NCI-H1417 treated with DMSO at 0.1 percent for 48 hours (cell line): ENCODE measurements around the gene IGLL1.
"Not testable (repeated sequence)": the region's sequence is repeated elsewhere in the genome, so short reads cannot be mapped to it uniquely, and the experiment has no call there.

Experiments used
- DNase-seq: peaks from one replicate; lab custom pipeline; 2025; lab: John Stamatoyannopoulos, UW

The IGLL1 gene

DNA sequence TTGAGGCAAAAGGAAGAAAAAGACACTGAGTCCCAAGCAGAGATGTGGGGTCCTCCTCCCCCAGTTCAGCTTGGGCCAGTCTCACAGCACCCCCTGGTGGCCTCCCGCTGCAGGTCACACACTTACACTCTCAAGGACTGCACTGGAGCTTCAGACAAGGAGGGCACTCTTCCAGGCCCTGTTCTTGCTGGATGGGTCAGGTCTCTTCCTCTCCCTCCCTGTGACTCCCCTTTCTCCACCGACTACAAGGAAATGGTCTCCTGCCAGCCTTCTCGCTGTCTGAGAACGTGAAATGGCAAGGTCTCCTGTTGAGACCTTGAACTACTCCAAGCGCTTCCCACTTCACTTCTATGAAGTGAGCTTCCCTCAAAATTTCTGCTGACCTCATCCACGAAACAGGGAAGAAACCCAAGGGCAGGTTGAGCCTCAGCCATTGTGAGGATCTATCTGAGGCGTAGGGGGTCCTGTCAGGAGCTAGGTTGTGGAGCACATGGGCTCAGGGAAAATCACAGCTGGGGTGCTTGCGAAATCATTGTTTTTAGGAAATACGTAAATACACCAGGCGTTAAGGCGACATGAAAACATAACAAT is 11.2 kb upstream of the IGLL1 start:
- DNase-seq, result peak; percentile 2

DNA sequence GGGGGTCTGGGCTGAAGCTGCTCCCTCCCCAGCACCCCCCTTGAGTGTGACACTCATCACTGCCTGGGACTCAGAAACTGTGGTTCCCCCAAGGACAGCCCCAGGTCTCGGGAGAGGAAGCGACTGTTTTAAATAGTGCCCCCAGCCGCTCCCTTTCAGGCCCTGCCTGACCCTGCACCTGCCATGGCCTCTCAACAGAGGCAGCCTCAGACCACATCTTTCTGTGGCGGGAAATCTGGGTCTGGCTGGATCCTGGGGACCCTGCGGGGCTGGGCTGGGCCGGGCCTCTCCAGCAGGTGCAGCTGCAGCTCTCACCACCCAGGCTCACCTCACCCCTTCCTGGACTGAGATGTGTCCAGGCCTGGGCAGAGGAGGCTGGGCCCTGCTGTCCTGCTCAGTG is 3.7 kb upstream of the IGLL1 start:
- no peak for DNase-seq

DNA sequence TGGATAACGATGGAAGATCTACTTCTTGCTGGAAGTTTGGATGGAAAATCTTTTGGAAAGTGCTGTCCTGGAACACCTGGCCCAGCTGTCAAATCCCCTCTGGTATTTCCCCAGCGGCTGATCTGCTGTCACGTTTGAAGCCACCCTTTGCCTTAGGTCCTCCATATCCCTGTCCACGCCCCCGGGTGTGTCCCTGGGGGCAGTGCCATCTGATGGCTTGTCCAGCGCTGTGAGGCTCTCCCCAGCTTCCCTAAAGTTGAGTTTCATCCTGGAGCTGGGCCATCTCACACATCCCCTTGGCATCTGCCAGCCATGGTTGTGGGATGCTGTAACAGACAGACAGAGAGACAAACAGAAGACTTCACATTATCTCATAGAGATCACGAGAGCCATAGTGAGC is 3.1 kb upstream of the IGLL1 start:
- DNase-seq, result no peak

DNA sequence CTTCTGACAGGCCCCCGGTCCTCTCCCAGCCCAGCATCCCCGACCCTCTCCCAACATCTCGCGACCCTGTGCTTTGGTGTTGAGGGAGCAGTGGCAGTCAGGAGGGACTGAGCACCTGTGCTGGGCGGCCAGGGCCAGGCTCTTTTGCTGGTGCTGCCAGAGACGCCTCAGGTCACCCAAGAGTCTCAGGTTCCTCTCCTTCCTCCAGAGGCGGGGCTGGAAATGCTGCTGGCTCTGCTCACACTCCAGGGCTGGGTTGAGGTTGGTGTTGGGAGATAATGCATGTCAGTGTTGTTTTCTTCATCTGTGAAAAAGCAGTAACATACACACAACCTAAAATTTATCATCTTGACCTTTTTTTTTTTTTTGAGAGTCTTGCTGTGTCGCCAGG is 1.2 kb upstream of the IGLL1 start:
- DNase-seq, result no peak

DNA sequence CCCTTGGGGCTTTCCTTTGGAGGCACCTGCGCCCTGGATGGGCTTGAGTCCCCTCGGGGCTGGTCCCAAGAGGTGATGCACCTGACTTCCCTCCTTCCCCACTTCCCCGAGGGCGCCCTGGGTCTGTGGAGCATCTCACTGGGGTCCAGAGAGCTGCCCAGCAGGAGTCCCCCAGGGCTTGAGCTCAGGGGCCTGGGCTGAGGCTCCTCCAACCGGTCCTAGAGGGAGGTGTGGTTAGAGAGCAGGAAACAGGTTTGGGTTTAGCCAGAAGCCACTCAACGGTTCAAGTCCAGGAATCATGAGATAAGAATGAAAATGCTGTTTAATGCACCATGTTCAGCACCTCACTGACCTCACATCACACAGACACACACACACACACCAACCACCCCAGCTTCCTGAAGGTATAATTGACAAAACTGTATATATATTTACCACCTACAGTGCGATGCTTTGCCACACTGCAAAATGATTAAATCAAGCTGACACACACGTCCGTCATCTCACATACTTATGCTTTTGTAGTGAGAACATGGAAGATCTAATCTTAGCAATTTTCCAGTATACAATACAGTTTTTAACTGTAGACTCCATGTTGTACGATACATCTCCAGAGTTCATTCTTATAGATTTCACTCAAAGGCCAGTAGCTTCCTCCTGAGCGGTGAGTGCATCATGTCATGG is 628 bp upstream of the IGLL1 start:
- no peak for DNase-seq

DNA sequence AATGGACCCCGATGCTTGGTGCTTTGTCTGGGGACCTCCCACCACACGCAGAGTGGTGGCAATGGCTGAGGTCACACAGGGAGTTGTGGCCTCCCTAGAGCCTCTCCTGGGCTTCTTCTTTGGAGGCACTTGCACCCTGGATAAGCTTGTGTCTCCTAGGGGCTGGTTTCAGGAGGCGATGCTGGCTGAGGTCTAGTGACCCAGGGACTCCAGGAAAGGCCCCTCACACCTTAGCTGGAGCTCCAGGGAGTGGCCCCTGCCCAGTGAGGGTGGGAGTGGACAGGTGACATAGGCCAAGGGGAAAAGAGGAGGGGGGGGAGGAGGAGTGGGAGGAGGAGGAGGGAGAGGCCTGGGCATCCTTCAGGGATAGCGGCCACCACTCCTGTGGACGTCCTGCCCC is 810 bp downstream of the IGLL1 start:
- DNase-seq, result no peak

DNA sequence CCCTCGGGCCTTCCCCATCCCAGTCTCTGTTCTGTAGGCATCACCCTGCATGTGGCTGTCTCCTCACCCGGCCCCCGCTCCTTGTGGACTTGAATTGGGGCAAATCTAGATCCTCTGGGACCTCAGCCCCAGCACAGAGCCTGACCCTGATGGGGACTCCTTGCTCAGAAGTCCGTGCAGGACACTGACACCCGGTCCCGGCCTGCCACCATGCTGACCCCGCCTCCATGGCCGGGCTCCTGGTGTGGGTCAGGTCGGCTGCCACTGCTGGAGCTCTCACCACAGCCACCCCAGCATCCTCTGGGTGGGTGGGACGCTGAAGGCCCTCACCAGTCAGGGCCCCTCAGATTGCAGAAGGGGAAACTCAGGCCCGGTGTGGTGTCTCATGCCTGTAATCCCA is 1.8 kb downstream of the IGLL1 start:
- DNase-seq, result no peak

DNA sequence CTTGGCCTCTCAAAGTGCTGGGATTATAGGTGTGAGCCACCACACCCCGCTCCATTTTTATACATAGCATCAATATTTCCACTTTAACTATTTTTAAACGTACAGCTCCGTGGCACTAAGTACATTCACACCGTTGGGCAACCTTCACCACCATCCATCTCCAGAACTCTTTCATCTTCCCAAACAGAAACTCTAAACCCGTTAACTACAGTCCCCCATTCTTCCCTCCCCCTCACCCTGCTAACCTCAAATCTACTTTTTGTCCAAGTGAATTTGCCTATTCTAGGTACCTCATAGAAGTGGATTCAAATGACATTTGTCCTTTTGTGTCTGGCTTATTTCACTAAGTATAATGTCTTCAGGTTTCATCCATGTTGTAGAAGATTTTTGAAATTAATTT is 3.4 kb downstream of the IGLL1 start:
- DNase-seq, result no peak

DNA sequence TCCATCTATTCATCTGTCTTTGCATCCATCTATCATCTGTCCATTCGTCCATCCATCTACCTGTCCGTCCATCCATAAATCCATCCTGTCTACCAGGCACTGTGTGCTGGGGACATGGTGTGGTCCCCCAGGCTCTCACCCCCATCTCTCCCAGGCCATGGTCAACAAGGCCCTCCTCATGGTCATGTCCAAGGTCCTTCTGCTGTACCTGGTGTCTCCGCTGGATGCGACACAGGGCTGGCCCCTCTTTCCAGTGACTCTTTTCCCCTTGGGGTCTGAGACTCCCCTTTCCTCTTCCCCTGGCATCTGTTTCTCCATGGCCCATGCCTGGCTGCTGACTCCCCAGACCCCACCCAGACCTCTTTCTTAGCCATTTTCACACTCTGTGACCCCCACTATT is 4.5 kb downstream of the IGLL1 start:
- no peak for DNase-seq

DNA sequence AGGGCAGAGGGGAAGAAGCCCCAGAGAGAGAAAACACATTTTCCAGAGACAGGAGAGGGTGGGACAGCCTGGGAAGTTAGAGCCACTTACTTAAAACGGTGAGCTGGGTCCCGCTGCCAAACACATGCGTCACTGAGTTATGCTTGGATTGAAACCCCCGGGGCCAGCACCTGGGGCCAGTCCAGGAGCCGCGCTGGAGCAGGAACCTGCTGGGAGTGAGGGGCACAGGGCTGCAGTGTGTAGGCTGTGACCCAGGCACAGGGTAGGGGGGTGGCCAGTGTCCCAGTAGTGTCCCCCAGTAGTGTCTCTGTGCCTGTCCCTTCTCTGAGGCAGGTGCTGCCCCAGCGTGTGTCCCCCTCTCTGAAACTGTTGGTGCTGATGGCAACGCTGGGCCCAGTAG is 5.2 kb downstream of the IGLL1 start:
- DNase-seq, result no peak

DNA sequence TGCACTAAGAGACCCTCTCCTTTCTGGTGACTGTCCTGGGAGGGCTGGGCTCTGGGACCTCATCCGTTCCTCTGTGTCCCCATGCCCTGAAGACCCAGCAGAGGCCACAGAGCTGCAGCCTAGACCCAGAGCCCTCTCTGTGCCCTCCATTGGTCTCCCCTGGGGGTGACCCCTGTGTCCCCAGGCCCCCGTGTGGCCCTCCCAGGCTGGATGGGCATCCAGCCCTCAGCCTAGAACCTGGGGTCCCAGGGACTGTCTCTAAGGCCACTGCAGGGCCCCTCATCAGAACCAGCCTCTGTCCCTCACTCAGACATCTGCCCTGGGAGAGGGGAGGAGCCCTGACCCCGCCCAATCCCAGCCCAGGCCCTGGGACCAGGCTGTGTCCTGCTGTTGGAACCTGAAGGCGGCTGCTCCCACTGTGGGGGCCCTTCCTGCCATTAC is 5.7 kb downstream of the IGLL1 start:
- DNase-seq, result no peak

DNA sequence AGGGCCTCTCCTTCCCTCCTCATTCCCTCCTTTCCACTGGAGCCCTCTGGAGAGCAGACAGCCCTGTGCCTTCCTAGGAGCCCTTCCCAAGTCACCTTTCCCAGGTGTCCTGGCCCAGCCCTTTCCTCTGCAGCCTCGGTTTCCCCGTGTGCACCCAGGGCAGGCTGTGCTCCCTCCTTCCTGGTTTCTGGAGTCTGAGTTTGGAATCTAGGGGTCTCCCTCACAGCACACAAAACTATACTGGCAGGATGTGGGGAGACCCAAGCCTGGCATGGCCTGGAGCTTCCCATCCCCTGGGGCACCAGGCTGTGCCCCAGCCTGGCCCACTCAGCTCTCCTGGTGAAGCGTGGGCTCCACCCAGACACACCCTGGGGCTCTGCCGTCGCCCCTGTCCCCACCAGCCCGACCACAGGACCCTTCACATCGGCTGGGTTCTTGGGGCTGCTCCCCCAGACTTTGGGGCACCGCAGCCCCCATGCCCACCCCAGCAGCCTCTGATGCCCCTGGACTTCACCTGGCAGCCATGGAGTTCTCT is 6.3 kb downstream of the IGLL1 start:
- DNase-seq, result not testable (repeated sequence)

DNA sequence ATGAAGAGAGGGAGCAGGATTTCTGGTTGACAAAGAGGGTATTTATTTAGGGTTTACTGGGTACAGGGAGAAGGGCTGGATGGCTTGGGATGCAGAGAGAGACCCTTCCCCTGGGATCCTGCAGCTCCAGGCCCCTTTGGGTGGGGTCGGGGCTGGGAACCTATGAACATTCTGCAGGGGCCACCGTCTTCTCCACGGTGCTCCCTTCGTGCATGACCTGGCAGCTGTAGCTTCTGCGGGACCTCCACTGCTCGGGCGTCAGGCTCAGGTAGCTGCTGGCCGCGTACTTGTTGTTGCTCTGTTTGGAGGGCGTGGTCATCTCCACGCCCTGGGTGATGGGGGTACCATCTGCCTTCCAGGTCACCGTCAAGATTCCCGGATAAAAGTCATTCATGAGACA is 7.0 kb downstream of the IGLL1 start:
- not testable (repeated sequence) for DNase-seq

DNA sequence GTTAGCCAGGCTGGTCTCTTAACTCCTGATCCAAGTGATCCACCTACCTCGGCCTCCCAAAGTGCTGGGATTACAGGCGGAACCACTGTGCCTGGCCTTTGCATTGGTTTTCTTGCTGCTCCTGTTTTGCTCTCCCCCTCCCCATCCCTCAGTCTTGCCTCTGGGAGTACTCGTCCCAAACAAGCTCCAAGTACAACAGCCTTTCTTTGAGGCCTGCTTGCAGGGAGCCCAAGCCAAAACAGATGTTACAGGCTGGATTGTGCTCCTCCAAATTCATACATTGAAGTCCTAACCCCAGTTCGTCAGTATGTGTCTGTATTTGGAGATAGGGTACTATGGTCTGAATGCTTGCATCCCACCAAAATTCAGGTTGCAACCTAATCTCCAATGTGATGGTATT is 8.6 kb downstream of the IGLL1 start:
- DNase-seq, result no peak

DNA sequence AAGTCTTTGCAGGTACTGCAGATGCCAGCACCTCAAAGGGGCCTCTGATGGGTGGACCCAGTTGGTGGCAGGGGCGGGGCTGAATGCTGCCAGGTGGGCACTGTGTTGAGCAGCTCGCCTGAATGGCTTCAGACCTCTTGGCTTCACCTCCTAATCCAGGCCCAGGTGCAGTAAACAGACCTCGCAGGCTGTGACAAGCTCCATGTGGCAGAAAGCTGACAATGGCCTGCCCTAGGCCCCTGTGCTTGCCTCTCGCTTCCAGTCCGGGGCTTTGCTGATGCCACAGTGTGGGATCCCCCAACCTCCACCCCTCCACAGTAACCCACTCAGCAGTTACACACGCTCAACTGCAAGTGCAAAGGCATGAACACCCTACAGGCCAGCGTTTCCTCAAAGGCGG is 9.4 kb downstream of the IGLL1 start:
- no peak for DNase-seq

DNA sequence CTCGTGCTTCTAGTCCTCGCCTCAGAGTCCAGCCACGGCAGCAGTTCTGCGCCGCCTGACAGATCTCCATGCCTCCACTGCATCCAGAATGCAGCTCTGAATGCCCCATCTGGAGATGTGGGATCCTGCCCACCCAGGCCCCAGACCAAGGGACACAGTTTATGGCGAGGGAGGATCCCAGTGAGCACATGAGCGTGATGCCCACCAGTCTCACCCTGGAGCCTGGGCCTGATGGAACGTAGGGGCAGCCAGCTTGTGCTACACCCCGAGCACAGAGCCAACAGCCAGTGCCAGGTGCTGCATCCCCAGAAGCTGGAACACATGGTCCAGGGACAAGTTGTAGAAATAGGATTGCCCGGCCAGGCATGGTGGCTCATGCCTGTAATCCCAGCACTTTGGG is 10.4 kb downstream of the IGLL1 start:
- no peak for DNase-seq

DNA sequence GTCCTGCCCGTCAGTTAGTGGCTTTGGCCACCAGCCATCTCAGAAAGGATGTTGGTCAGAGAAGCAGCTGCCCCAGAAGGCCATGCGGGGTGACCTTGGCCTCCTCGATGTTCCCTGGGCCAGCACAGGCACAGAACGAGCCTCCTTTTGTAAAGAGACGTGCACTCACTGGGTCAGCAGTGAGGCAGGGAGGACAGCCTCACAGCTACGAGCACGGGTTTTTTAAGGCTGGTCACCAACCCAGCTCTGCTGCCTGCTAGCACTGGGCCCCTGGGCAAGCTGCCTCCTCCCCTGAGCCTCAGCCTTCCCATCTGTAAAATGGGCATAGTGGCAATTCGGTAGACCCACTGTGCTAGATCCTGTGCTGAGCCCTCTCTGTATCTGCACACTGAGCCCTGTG is 10.8 kb downstream of the IGLL1 start:
- no peak for DNase-seq

DNA sequence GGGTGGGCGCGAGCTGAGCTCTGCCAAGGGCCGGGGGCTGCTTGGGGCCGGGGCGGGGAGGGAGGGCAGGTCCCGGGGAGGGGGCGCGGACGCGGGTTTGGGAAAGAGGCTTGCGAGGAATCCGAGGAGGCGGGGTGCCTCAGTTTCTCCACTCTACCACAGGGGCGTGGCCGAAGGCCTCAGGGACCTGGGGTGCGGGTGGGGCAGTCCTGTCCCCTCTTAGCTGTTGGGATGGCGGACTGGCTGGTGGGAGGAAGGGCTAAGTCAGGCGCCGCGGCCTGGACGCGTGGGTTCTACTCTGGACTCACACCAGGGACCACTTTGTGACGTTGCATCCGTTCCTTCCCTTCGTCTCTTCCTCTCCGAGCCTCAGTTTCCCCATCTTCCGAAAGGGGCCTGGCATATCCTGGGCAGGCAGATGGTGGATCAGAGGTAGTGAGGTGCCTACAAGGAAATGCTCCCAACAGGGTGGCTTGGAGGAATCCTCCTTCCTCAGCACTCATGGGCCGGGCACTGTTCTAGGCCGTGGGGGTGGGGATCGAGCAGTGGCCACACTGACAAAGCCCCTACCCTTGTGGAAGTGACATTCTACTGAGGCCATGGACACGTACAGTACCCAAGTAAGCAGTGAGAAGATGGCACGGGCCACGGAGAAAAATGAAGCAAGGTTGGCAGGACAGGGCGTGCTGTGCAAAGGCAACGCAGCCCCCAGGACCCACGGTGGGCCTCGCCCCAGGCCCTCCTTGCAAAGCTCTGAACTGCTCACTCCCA is 13.2 kb downstream of the IGLL1 start:
- no peak for DNase-seq

DNA sequence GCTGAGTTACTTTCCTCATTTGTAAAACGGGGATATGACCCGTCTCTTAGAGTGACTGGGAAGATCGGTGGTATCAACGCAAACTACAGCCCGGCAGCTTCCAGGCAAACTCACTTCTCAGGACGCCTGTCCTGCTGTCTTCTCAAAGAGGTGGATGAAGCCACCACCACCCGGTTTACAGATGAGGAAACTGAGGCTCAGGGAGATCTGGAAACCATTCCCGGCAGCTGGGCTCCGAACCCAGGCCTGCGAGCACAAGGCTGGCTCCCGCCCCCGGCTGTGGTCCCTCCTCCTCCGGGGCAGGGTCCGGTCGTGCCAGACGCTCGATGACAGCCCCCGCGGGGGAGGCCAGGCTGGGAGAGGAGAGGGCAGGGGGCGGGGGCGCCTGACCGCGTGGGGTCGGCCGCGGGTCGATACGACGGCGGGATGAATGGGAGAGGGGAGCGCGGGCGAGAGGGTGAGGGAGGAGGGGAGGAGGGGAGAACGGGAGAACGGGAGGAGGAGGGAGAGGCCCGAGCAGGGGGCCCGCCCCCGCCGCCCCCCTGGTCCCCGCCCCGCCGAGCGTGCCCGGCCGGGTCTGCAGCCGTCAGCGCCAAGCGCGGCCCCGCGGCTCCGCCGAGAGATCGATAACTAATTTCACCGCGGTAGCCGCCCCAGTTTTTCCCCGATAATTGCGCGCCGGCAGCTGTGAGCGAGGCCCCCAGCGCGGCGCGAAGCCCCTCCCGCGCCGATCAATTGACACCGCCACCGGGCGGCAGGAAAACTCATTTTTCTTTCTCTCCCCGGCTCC is 14.0 kb downstream of the IGLL1 start:
- no peak for DNase-seq

DNA sequence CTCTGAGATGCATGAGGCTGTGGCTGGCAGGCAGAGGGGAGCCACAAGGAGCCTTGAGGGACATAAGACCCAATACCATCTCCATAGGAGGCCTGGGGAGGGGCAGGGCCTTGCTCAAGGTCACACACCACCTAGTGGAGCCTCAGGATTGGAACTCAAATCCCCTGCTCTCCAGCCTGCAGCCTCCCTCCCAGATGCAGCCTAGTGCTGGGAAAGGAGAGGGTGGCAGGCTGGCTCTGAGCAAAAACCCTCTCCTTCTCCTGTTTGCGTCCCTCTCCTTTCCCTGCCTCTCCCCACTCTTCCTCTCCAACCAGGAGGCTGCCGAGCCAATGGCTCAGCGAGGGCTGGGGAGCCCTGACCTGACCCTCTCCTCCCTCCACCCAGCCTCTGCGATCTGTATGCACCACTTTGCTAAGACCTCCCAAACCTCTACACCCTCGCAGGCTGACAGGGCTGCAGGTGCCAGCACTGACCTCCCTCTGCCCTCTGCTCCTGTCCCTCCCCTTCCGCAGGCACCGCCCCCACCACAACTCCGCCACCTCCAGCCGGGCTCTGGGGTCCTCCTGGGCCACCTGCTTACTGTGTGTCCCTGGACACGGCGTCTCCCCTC is 14.7 kb downstream of the IGLL1 start:
- DNase-seq, result no peak

DNA sequence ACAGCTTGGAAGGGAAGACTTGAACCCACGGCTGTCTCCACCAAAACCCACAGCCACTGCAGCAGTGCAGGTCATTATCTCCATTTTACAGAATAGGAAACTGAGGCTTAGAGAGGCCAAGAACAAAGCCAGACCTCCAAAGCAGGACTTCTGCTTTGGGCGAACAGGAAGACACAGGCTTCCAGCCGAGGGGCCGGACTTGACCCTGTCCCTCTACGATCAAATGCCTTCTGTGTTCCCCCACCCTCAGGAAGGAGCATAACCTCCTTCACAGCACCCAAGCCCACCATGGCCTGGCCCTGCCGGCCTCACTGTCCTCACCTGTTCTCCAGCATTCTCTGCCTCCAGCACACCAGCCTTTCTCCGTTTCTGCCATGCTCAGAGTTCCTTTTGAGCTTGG is 15.8 kb downstream of the IGLL1 start:
- DNase-seq, result no peak

DNA sequence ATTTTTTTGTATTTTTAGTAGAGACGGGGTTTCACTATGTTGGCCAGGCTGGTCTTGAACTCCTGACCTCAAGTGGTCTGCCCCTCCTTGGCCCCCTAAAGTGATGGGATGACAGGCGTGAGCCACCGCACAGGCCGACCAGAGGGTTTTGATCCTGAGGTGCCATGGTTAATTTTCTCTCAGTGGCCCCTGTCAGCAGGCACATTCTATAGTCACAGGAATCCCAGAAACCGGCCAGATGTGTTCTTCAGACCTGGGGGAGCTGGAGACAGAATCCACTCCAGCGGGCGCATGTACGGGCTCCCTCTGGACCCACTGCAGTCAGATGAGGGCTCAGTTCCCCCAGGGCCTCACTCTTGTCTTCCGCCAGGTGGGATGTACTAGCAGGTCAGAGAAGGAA is 17.0 kb downstream of the IGLL1 start:
- no peak for DNase-seq
